G401.6 (cell line): Measurements from ENCODE around the gene MAP4K2.

Experiments used
- FAIRE-seq: peaks from 2 replicates; lab custom pipeline; 2012; peaks lifted over from hg19 to GRCh38; lab: Jason Lieb, UNC

The MAP4K2 gene

GRCh38 chr11:64736654-64737053 lies 66.4 kb downstream of the MAP4K2 start:
- no peak for FAIRE-seq

GRCh38 chr11:64735725-64736259 lies 67.2 kb downstream of the MAP4K2 start:
- no peak for FAIRE-seq
